ENCODE results near the gene RAD18.

DNA sequence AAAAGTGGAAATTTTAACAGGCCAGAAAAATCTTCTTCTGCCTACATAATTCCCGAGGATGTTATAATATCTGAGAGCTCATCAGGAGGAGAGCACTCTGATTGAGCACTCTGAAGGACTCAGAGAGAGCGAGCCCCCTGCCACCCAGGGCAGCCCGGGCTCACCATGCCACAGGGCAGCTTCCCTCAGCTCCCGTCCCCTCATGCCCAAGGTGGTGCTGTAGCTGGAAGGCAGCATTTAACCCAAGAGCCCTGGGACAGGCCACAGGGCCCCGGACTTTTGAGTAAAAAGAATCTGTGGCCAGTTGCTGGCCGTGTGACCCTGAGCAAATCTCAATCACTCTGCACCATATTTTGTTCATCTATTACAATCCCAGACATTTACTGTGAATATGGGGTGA is 23.5 kb upstream of the RAD18 start:
- TF ChIP-seq POLR2A (IDR thresholded peaks at IDR 0.05), result no peak
- TF ChIP-seq, protein P1, sequence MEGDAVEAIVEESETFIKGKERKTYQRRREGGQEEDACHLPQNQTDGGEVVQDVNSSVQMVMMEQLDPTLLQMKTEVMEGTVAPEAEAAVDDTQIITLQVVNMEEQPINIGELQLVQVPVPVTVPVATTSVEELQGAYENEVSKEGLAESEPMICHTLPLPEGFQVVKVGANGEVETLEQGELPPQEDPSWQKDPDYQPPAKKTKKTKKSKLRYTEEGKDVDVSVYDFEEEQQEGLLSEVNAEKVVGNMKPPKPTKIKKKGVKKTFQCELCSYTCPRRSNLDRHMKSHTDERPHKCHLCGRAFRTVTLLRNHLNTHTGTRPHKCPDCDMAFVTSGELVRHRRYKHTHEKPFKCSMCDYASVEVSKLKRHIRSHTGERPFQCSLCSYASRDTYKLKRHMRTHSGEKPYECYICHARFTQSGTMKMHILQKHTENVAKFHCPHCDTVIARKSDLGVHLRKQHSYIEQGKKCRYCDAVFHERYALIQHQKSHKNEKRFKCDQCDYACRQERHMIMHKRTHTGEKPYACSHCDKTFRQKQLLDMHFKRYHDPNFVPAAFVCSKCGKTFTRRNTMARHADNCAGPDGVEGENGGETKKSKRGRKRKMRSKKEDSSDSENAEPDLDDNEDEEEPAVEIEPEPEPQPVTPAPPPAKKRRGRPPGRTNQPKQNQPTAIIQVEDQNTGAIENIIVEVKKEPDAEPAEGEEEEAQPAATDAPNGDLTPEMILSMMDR (IDR thresholded peaks at IDR 0.05), result no peak
